Cortex of kidney (tissue), 1 donor: Measurements from ENCODE around the gene VWDE.

ENCODE experiments used
- DNase-seq: peaks from one replicate; lab custom pipeline; 2025; lab: John Stamatoyannopoulos, UW

The VWDE gene

DNA sequence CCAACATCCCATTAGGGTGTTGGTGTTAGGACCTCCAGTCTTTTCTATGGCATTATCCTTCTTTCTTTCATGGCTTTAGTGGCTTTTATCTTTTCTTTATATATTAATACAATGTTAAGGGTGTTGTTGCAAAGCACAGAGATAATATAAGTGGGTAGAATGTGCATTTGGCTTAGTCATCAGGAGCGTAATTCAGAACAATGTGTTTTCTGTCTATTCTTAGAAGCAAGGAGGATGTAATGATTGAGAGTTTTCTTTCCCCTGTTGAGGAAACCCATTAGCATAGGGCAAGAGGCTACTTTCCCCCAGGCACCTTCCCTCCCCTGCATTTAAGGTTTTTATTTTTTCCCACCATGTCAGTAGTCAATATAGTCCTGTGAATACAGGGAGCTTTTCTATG lies 112.9 kb downstream of the VWDE start:
- no peak for DNase-seq

- DNase-seq, result no peak
These were observed 113.7 kb downstream of the VWDE start for GRCh38 chr7:12289996-12290395.

- DNase-seq, result no peak
These were observed 115.8 kb downstream of the VWDE start for GRCh38 chr7:12287901-12288300.

- DNase-seq, result no peak
These were observed 122.6 kb downstream of the VWDE start for GRCh38 chr7:12281038-12281437.
